ENCODE results near the gene DHRS11.

The DHRS11 gene

GRCh38 chr17:36614081-36614480 lies 22.4 kb downstream of the DHRS11 start:
- DNase-seq (ENCODE audit: low read depth in 2 of 2) = no peak

- DNase-seq (ENCODE audit: low read depth in 2 of 2) = no peak
Observed at GRCh38 chr17:36614933-36615332, 23.3 kb downstream of the DHRS11 start.

- DNase-seq (ENCODE audit: low read depth in 2 of 2) = no peak
Observed at GRCh38 chr17:36616061-36617029, 24.7 kb downstream of the DHRS11 start.

- no peak for DNase-seq (ENCODE audit: low read depth in 2 of 2)
Observed at GRCh38 chr17:36617773-36618172, 26.1 kb downstream of the DHRS11 start.

- DNase-seq (ENCODE audit: low read depth in 2 of 2) = no peak
Observed at GRCh38 chr17:36623281-36623680, 31.6 kb downstream of the DHRS11 start.

- DNase-seq (ENCODE audit: low read depth in 2 of 2) = no peak
Observed at GRCh38 chr17:36625188-36625587, 33.5 kb downstream of the DHRS11 start.

- DNase-seq (ENCODE audit: low read depth in 2 of 2) = no peak
Observed at GRCh38 chr17:36627101-36627500, 35.4 kb downstream of the DHRS11 start.

GRCh38 chr17:36628576-36628975 lies 36.9 kb downstream of the DHRS11 start:
- DNase-seq (ENCODE audit: low read depth in 2 of 2) = no peak

GRCh38 chr17:36629252-36629847 lies 37.7 kb downstream of the DHRS11 start:
- peak; percentile 66 to 78 for DNase-seq (ENCODE audit: low read depth in 2 of 2)

GRCh38 chr17:36629970-36630502 lies 38.4 kb downstream of the DHRS11 start:
- no peak for DNase-seq (ENCODE audit: low read depth in 2 of 2)

GRCh38 chr17:36631022-36631421 lies 39.3 kb downstream of the DHRS11 start:
- no peak for DNase-seq (ENCODE audit: low read depth in 2 of 2)

- no peak for DNase-seq (ENCODE audit: low read depth in 2 of 2)
Observed at GRCh38 chr17:36632916-36633771, 41.5 kb downstream of the DHRS11 start.

- DNase-seq (ENCODE audit: low read depth in 2 of 2) = no peak
Observed at GRCh38 chr17:36640346-36640745, 48.7 kb downstream of the DHRS11 start.

GRCh38 chr17:36640836-36641235 lies 49.2 kb downstream of the DHRS11 start:
- DNase-seq (ENCODE audit: low read depth in 2 of 2) = no peak

GRCh38 chr17:36641331-36641876 lies 49.7 kb downstream of the DHRS11 start:
- DNase-seq (ENCODE audit: low read depth in 2 of 2) = no peak

- DNase-seq (ENCODE audit: low read depth in 2 of 2) = peak in 1 of 2 experiments; percentile 6
Observed at GRCh38 chr17:36641877-36642845, 50.5 kb downstream of the DHRS11 start.

GRCh38 chr17:36643086-36643685 lies 51.5 kb downstream of the DHRS11 start:
- no peak for DNase-seq (ENCODE audit: low read depth in 2 of 2)

- DNase-seq (ENCODE audit: low read depth in 2 of 2) = no peak
Observed at GRCh38 chr17:36645422-36645821, 53.7 kb downstream of the DHRS11 start.

GRCh38 chr17:36647636-36648035 lies 56.0 kb downstream of the DHRS11 start:
- DNase-seq (ENCODE audit: low read depth in 2 of 2) = no peak

All from stimulated activated CD4-positive, alpha-beta T cell treated with anti-CD3 and anti-CD28 coated beads, Interleukin-12 subunit alpha, Interleukin-12 subunit beta, amount 100 ng/mL, for 24 hours (primary cell).